8988T (cell line): ENCODE data around the gene MPG.

ENCODE experiments used
- DNase-seq: peaks from one replicate; pipeline ENCODE4 v3.0.0; 2011

Gene MPG

GRCh38 chr16:53346-54236 lies 24.4 kb upstream of the MPG start, which contains the start of the genes POLR3K and SNRNP25:
POLR3K (minus strand) TSS chr16:53608; CDS start chr16:53586, 22 bp downstream.
SNRNP25 (plus strand) TSS chr16:53828; CDS start chr16:54017, 189 bp downstream.
- peak; percentile 93 for DNase-seq

- no peak for DNase-seq
Observed at GRCh38 chr16:54237-54581, 23.8 kb upstream of the MPG start.

GRCh38 chr16:55571-56136 lies 22.4 kb upstream of the MPG start:
- DNase-seq, result no peak

- no peak for DNase-seq
Observed at GRCh38 chr16:56231-56927, 21.6 kb upstream of the MPG start.

GRCh38 chr16:57711-58110 lies 20.3 kb upstream of the MPG start:
- no peak for DNase-seq

- no peak for DNase-seq
Observed at GRCh38 chr16:58491-59439, 19.3 kb upstream of the MPG start.

- no peak for DNase-seq
Observed at GRCh38 chr16:59440-60059, 18.5 kb upstream of the MPG start.

GRCh38 chr16:60166-60565 lies 17.9 kb upstream of the MPG start:
- no peak for DNase-seq

- peak; percentile 7 for DNase-seq
Observed at GRCh38 chr16:60929-61878, 16.8 kb upstream of the MPG start.

GRCh38 chr16:61879-62281 lies 16.1 kb upstream of the MPG start:
- no peak for DNase-seq

GRCh38 chr16:62283-62967 lies 15.6 kb upstream of the MPG start:
- DNase-seq, result no peak

- no peak for DNase-seq
Observed at GRCh38 chr16:62968-63391, 15.0 kb upstream of the MPG start.

- no peak for DNase-seq
Observed at GRCh38 chr16:63466-63865, 14.6 kb upstream of the MPG start.

GRCh38 chr16:63998-64913 lies 13.8 kb upstream of the MPG start:
- DNase-seq, result no peak

GRCh38 chr16:64914-65255 lies 13.1 kb upstream of the MPG start:
- no peak for DNase-seq

GRCh38 chr16:65745-66144 lies 12.3 kb upstream of the MPG start:
- DNase-seq, result peak; percentile 95

- DNase-seq, result no peak
Observed at GRCh38 chr16:66309-67182, 11.5 kb upstream of the MPG start.

- DNase-seq, result no peak
Observed at GRCh38 chr16:67183-67791, 10.7 kb upstream of the MPG start.
